GM12892 (cell line): ENCODE measurements around the gene CAMSAP3.

Experiments
- DNase-seq: peaks from one replicate; pipeline ENCODE4 v3.0.0; 2011; ENCODE audit not compliant: insufficient read length
- FAIRE-seq: peaks from 2 replicates; lab custom pipeline; 2011; peaks lifted over from hg19 to GRCh38; lab: Jason Lieb, UNC
- POLR2A ChIP-seq: IDR thresholded peaks from 2 replicates; pipeline ENCODE4 v1.6.1; 2011; ENCODE audit warnings: low read depth, low read length, control low read depth

CAMSAP3 gene

DNA sequence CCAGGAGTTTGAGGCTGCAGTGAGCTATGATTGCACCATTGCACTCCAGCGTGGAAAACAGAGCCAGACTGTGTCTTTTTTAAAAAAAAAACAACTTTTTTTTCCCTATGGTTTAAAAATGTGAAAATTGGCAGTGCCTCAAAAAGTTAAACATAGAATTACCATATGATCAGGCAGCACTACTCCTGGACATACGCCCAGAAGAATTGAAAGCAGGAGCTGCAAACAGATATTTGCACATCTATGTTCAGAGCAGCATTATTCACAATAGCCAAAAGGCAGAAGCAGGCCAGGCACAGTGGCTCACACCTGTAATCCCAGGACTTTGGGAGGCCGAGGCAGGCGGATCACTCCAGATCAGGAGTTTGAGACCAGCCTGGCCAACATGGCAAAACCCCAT is 69.4 kb downstream of the CAMSAP3 start:
- FAIRE-seq (no peak), DNase-seq (no peak)

More for the DNA sequence above, 69.4 kb downstream of the CAMSAP3 start:
- no peak for TF ChIP-seq POLR2A
